Measurements from ENCODE around the gene ANKFY1. TPM values are rescaled to one million over a fixed set of nuclear protein-coding genes. Genes with fewer than 3 reads are reported as not detected.

Gene ANKFY1
- total RNA-seq, 1 experiment from 2014 or later: 46.8 TPM

- no peak for TF ChIP-seq OVOL2 (CRISPR knock-in tag; IDR thresholded peaks at IDR 0.05; ENCODE audit: borderline replicate concordance)
- TF ChIP-seq MYBL2 (CRISPR knock-in tag; IDR thresholded peaks at IDR 0.05): no peak
- no peak for TF ChIP-seq TEAD1 (CRISPR knock-in tag; IDR thresholded peaks at IDR 0.05)
- no peak for TF ChIP-seq ATF1 (CRISPR knock-in tag; IDR thresholded peaks at IDR 0.05)
- no peak for TF ChIP-seq ZNF396 (CRISPR knock-in tag; IDR thresholded peaks at IDR 0.05; ENCODE audit: borderline replicate concordance)
- no peak for TF ChIP-seq USF1 (CRISPR knock-in tag; IDR thresholded peaks at IDR 0.05)
Measured at GRCh38 chr17:4119299-4119698, 144.5 kb downstream of the ANKFY1 start (continued).

GRCh38 chr17:4118015-4118743 lies 145.6 kb downstream of the ANKFY1 start:
- Mint-ChIP-seq H3K36me3 (peaks cover 10% of the 10 kb centered on the region), H3K9me3 (no peaks in the 10 kb centered on the region), H3K27me3 (ENCODE audit: low read depth) (no peaks in the 10 kb centered on the region), H3K4me3 (no peak overlapping the region), H3K27ac (no peak overlapping the region), H3K4me1 (no peaks in the 10 kb centered on the region)
- CTCF ChIA-PET: interaction anchor here (0.6 kb wide), 1 partner anchor 15 kb away, joined by 3 read pairs; no protein-coding TSS in a partner anchor
- TF ChIP-seq CREM (CRISPR knock-in tag; IDR thresholded peaks at IDR 0.05) (no peak), E2F1 (CRISPR knock-in tag; IDR thresholded peaks at IDR 0.05) (no peak), HMGXB4 (CRISPR knock-in tag; IDR thresholded peaks at IDR 0.05) (no peak), ATF6 (CRISPR knock-in tag; IDR thresholded peaks at IDR 0.05) (no peak), CDX4 (CRISPR knock-in tag; IDR thresholded peaks at IDR 0.05; ENCODE audit: borderline replicate concordance) (no peak), TEAD1 (CRISPR knock-in tag; IDR thresholded peaks at IDR 0.05) (no peak), PRDM15 (CRISPR knock-in tag; IDR thresholded peaks at IDR 0.05) (no peak), NFYB (CRISPR knock-in tag; conservative IDR thresholded peaks at IDR 0.05; ENCODE audit: low read depth) (no peak)
- ATAC-seq (no peak), DNase-seq (ENCODE audit: low spot score) (no peak)
- POLR2A ChIA-PET: no interaction called here
